Fibroblast of lung (primary cell): ENCODE results near the gene LMAN2. TPM values are rescaled to one million over a fixed set of nuclear protein-coding genes. Genes with fewer than 3 reads are reported as not detected.

Experiments
- DNase-seq, 2 donors: peaks; one replicate each; pipeline versions ENCODE4 v3.0.0 to v3.0.0-alpha.2; 2010; ENCODE audit warnings: low read depth in 2 of 2
- H2AFZ ChIP-seq: 2 replicates; pipeline ENCODE4 v1.5.1; 2012; ENCODE audit warnings: low read length, control low read depth, inconsistent platforms
- H3K27ac ChIP-seq: 2 replicates; pipeline ENCODE4 v1.5.1; 2011; ENCODE audit warnings: low read length, control low read depth; ENCODE audit not compliant: insufficient read depth
- H3K27me3 ChIP-seq: 2 replicates; pipeline ENCODE4 v1.5.1; 2011; ENCODE audit warnings: mild to moderate bottlenecking, low read length; ENCODE audit not compliant: control insufficient read depth, insufficient read depth
- H3K36me3 ChIP-seq: 2 replicates; pipeline ENCODE4 v1.5.1; 2011; ENCODE audit warnings: low read length; ENCODE audit not compliant: control insufficient read depth, insufficient read depth
- H3K4me1 ChIP-seq: 2 replicates; pipeline ENCODE4 v1.5.1; 2011; ENCODE audit warnings: low read length; ENCODE audit not compliant: control insufficient read depth, insufficient read depth; ENCODE audit errors: extremely low read depth
- H3K4me2 ChIP-seq: 2 replicates; pipeline ENCODE4 v1.5.1; 2011; ENCODE audit warnings: low read length, control low read depth; ENCODE audit not compliant: insufficient read depth; ENCODE audit errors: extremely low read depth
- H3K4me3 ChIP-seq, 4 experiments: fragments of 200-600 bp in 1 of 4; sonication (generic) in 1 of 4; replicated peaks in 1 of 4; 2 replicates each; pipeline ENCODE4 v1.5.1; 2011 to 2016; ENCODE audit warnings: low read length in 4 of 4, low read depth in 3 of 4, mild to moderate bottlenecking in 3 of 4, control low read depth in 2 of 4, inconsistent platforms in 1 of 4, mixed read lengths in 1 of 4; ENCODE audit not compliant: insufficient read depth in 1 of 4; ENCODE audit errors: control extremely low read depth in 1 of 4
- H3K79me2 ChIP-seq: 2 replicates; pipeline ENCODE4 v1.5.1; 2012; ENCODE audit warnings: mild to moderate bottlenecking, low read length, inconsistent platforms; ENCODE audit not compliant: control insufficient read depth, insufficient read depth
- H3K9ac ChIP-seq: 2 replicates; pipeline ENCODE4 v1.5.1; 2011; ENCODE audit warnings: mild to moderate bottlenecking, low read length, control low read depth; ENCODE audit not compliant: insufficient read depth
- H3K9me3 ChIP-seq: 2 replicates; pipeline ENCODE4 v1.5.1; 2012; ENCODE audit warnings: low read depth, low read length; ENCODE audit not compliant: control insufficient read depth, insufficient read depth
- H4K20me1 ChIP-seq: 2 replicates; pipeline ENCODE4 v1.5.1; 2011; ENCODE audit warnings: low read length; ENCODE audit not compliant: control insufficient read depth, insufficient read depth; ENCODE audit errors: extremely low read depth
- EZH2 ChIP-seq: IDR thresholded peaks from 2 replicates; pipeline ENCODE4 v1.5.1; 2012; ENCODE audit warnings: low read length, control low read depth, mild to moderate bottlenecking; ENCODE audit errors: missing control alignments
- polyA plus RNA-seq, 2 donors: library from polyadenylated mRNA; depleted of rRNA in 1 of 2; stranded (reverse) in 1 of 2; unstranded in 1 of 2; fragments of >200 nt; gene quantifications; 2 replicates each; pipeline ENCODE4 v1.2.1, GENCODE V29; 2011 to 2012; ENCODE audit warnings: missing spikeins in 1 of 2
- total RNA-seq: library from RNA; depleted of rRNA; stranded (reverse); fragments of >200 nt; gene quantifications from 2 replicates; pipeline ENCODE4 v1.2.1, GENCODE V29; 2014
- TF ChIP-seq, protein P1 (sequence below), 2 donors: IDR thresholded peaks in 1 of 2; conservative IDR thresholded peaks in 1 of 2; 1 replicate in 1 of 2; 2 replicates in 1 of 2; pipeline ENCODE4 v1.5.1; 2011 to 2012; ENCODE audit warnings: low read length in 2 of 2, control low read depth in 1 of 2, inconsistent platforms in 1 of 2, low read depth in 1 of 2, mild to moderate bottlenecking in 1 of 2

LMAN2 gene
- total and polyA plus RNA-seq, 2 donors (not counting 1 experiment from before 2014, with no cell fraction given), result 145 to 396 TPM

DNA sequence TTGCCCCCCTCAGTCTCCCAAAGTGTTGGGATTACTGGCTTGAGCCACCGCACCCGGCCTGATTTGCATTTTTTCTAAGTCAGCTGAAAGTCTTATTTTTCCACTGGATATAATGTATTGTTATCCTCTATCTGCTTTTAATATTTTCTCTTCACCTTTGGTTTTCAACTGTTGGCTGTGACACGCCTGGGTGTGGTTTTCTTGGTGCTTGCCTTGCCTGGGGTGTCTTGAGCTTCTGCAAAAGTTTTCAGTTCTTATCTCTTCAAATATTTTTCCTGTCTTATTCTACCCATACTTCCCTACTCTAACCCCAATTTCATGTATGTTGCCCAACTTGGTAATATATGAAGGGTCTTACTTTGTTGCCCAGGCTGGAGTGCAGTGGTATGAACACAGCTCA, 35.5 kb downstream of the LMAN2 start:
- no peak for TF ChIP-seq EZH2
- TF ChIP-seq, protein P1, sequence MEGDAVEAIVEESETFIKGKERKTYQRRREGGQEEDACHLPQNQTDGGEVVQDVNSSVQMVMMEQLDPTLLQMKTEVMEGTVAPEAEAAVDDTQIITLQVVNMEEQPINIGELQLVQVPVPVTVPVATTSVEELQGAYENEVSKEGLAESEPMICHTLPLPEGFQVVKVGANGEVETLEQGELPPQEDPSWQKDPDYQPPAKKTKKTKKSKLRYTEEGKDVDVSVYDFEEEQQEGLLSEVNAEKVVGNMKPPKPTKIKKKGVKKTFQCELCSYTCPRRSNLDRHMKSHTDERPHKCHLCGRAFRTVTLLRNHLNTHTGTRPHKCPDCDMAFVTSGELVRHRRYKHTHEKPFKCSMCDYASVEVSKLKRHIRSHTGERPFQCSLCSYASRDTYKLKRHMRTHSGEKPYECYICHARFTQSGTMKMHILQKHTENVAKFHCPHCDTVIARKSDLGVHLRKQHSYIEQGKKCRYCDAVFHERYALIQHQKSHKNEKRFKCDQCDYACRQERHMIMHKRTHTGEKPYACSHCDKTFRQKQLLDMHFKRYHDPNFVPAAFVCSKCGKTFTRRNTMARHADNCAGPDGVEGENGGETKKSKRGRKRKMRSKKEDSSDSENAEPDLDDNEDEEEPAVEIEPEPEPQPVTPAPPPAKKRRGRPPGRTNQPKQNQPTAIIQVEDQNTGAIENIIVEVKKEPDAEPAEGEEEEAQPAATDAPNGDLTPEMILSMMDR (conservative IDR thresholded peaks at IDR 0.05 in 1 of 2, IDR thresholded peaks at IDR 0.05 in 1 of 2; ENCODE audit: low read depth in 1 of 2, low read length in 2 of 2), result no peak
- H3K36me3 ChIP-seq, result no peaks in the 10 kb centered on the region

DNA sequence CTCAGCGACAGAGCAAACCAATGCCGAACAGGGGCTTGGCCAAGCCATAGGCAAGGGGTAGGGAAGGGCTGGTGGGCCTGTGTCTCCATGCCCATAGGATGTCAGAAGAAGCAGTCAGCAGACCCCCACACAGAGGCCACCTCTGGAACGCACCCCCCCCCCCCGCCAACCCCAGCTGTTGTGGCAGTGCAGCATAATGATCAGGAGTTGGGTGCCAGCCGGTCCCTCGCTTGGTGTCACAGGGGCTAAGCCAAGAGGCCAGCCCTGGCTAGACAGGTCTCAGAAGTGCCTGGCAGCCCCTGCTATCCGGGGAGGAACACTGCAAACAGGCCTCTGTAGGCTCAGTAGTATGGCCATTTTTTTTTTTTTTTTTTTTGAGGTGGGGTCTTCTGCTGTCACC, 36.1 kb downstream of the LMAN2 start:
- H3K4me1 ChIP-seq, result peaks cover 11% of the 10 kb centered on the region
- H3K27ac ChIP-seq, result no peak overlapping the region
- no peak for TF ChIP-seq EZH2
- TF ChIP-seq, protein P1 (conservative IDR thresholded peaks at IDR 0.05 in 1 of 2, IDR thresholded peaks at IDR 0.05 in 1 of 2; ENCODE audit: low read depth in 1 of 2, low read length in 2 of 2), result no peak
- H3K27me3 ChIP-seq, result no peaks in the 10 kb centered on the region
- DNase-seq, result no peak
- no peak overlapping the region for H3K9ac ChIP-seq
- H3K36me3 ChIP-seq, result no peaks in the 10 kb centered on the region
- no peak overlapping the region for H3K4me3 ChIP-seq
- no peaks in the 10 kb centered on the region for H3K9me3 ChIP-seq
- no peak overlapping the region for H3K4me2 ChIP-seq
- no peaks in the 10 kb centered on the region for H4K20me1 ChIP-seq
- peaks cover 10% of the 10 kb centered on the region for H3K79me2 ChIP-seq
- H2AFZ ChIP-seq, result no peak overlapping the region

More for the DNA sequence above, 35.5 kb downstream of the LMAN2 start:
- H3K4me1 ChIP-seq, result peaks cover 6% of the 10 kb centered on the region
- H3K79me2 ChIP-seq, result peaks cover 4% of the 10 kb centered on the region
- H3K4me3 ChIP-seq, result no peak overlapping the region
- H3K9me3 ChIP-seq, result no peaks in the 10 kb centered on the region
- no peak overlapping the region for H3K9ac ChIP-seq
- H3K27ac ChIP-seq, result no peak overlapping the region
- no peaks in the 10 kb centered on the region for H4K20me1 ChIP-seq
- H2AFZ ChIP-seq, result no peak overlapping the region
- DNase-seq, result no peak
- H3K4me2 ChIP-seq, result no peak overlapping the region
- no peaks in the 10 kb centered on the region for H3K27me3 ChIP-seq

DNA sequence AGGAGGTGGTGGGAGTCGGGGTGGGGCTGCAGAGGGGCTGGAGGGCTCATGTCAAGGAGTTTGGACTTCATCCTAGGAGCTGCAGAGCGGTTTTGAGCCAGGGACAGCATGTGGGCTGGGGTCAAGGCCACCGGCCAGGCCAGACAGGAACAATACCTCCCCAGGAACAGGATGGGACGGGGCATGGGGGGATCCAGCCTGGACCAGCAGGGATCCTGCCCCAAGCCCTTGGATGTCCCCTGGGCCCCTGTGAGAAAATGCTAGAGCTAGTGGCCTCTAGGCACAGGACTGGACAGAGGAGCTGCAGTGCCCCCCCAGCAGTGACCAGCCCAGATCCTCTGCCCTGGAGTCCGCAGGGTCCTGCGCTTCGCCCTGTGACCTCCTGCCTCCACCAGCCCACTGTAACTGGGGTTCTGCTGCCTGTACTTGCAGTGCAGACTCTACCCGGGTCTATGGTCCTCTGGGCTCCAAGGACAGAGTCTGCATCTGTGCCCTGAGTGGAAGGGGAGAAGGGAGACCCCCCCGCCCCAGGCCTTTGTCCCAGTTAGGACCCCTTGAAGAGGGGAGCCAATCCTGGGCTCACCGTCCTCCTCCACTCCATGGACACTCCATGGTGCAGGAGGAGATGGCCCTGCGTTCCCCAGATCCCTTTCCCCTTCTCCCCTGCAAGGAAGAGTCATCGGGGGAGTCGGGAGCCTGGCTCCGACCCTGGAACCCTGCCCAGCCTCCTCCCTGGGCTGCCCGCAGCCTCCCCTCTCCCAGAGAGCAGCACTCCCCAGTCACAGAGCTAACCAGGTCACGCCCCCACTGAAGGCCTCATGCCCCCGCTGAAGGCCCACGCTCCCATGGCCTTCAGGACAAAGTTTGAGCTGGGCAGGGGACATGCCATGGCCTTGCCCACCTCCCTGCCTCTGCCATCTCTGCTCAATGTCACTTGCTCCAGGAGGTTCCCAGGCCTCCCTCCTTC, 36.8 kb downstream of the LMAN2 start:
- Histone ChIP-seq H3K36me3 (no peaks in the 10 kb centered on the region), H3K4me3 (no peak overlapping the region), H3K27ac (no peak overlapping the region), H3K9ac (no peak overlapping the region), H2AFZ (no peak overlapping the region), H3K9me3 (no peaks in the 10 kb centered on the region), H3K79me2 (peaks cover 14% of the 10 kb centered on the region), H4K20me1 (no peaks in the 10 kb centered on the region), H3K27me3 (no peaks in the 10 kb centered on the region), H3K4me1 (peaks cover 14% of the 10 kb centered on the region), H3K4me2 (no peak overlapping the region)
- DNase-seq, result no peak
- TF ChIP-seq EZH2, result no peak
- TF ChIP-seq, protein P1 (conservative IDR thresholded peaks at IDR 0.05 in 1 of 2, IDR thresholded peaks at IDR 0.05 in 1 of 2; ENCODE audit: low read depth in 1 of 2, low read length in 2 of 2), result no peak
